ENCODE data around the gene GTF3C5.

GRCh38 chr9:133076691-133077090 is 45.9 kb downstream of the GTF3C5 start:
- TF ChIP-seq CTCF (IDR thresholded peaks at IDR 0.05) (no peak), EP300 (IDR thresholded peaks at IDR 0.05) (no peak)
